ENCODE measurements around the gene RPL18. TPM values are rescaled to one million over a fixed set of nuclear protein-coding genes. Genes with fewer than 3 reads are reported as not detected.

RPL18 gene
- total RNA-seq, 1 experiment from 2014 or later, result 1,339 TPM

- intact Hi-C loops (cut with micrococcal nuclease; ENCODE audit: unreplicated experiment), result no loop called here
- no peaks in the 10 kb centered on the region for H3K27me3 Mint-ChIP-seq (ENCODE audit: unreplicated experiment)
- TF ChIP-seq CTCF (IDR thresholded peaks at IDR 0.05; ENCODE audit: unreplicated experiment), result no peak
- H3K27ac Mint-ChIP-seq (ENCODE audit: unreplicated experiment), result no peak overlapping the region
- peaks cover 9% of the 10 kb centered on the region for H3K4me1 Mint-ChIP-seq (ENCODE audit: low read depth, unreplicated experiment)
- CTCF ChIA-PET, result interaction anchor here (0.6 to 1.1 kb wide), 2 partner anchors 12 to 23 kb away, joined by 4 to 8 read pairs; no protein-coding TSS in a partner anchor
- BruUV-seq (replicated peaks), result no TSS peak
- no peak for DNase-seq
- no peaks in the 10 kb centered on the region for H3K9me3 Mint-ChIP-seq (ENCODE audit: low read depth, unreplicated experiment)
- H3K36me3 Mint-ChIP-seq (ENCODE audit: insufficient read depth, unreplicated experiment), result no peaks in the 10 kb centered on the region
- no peak overlapping the region for H3K4me3 Mint-ChIP-seq (ENCODE audit: low read depth, unreplicated experiment)
Observed at GRCh38 chr19:48654299-48655059, 35.5 kb upstream of the RPL18 start.

GRCh38 chr19:48651683-48652048, 32.7 kb upstream of the RPL18 start:
- no peaks in the 10 kb centered on the region for H3K9me3 Mint-ChIP-seq (ENCODE audit: low read depth, unreplicated experiment)
- H3K27me3 Mint-ChIP-seq (ENCODE audit: unreplicated experiment), result peaks cover 17% of the 10 kb centered on the region
- no TSS peak for BruUV-seq (replicated peaks)
- H3K4me3 Mint-ChIP-seq (ENCODE audit: low read depth, unreplicated experiment), result no peak overlapping the region
- H3K4me1 Mint-ChIP-seq (ENCODE audit: low read depth, unreplicated experiment), result peaks cover 10% of the 10 kb centered on the region
- TF ChIP-seq CTCF (IDR thresholded peaks at IDR 0.05; ENCODE audit: unreplicated experiment), result no peak
- no peaks in the 10 kb centered on the region for H3K36me3 Mint-ChIP-seq (ENCODE audit: insufficient read depth, unreplicated experiment)
- no peak for DNase-seq
- intact Hi-C loops (cut with micrococcal nuclease; ENCODE audit: unreplicated experiment), result no loop called here
- no peak overlapping the region for H3K27ac Mint-ChIP-seq (ENCODE audit: unreplicated experiment)
- CTCF ChIA-PET, result interaction anchor here (0.7 kb wide), 1 partner anchor 8 kb away, joined by 7 read pairs; no protein-coding TSS in a partner anchor

GRCh38 chr19:48650974-48651682, 32.1 kb upstream of the RPL18 start:
- H3K36me3 Mint-ChIP-seq (ENCODE audit: insufficient read depth, unreplicated experiment), result peaks cover 2% of the 10 kb centered on the region
- no peak overlapping the region for H3K27ac Mint-ChIP-seq (ENCODE audit: unreplicated experiment)
- no peak for DNase-seq
- H3K4me1 Mint-ChIP-seq (ENCODE audit: low read depth, unreplicated experiment), result peaks cover 10% of the 10 kb centered on the region
- no TSS peak for BruUV-seq (replicated peaks)
- intact Hi-C loops (cut with micrococcal nuclease; ENCODE audit: unreplicated experiment), result no loop called here
- TF ChIP-seq CTCF (IDR thresholded peaks at IDR 0.05; ENCODE audit: unreplicated experiment), result no peak
- H3K9me3 Mint-ChIP-seq (ENCODE audit: low read depth, unreplicated experiment), result no peaks in the 10 kb centered on the region
- H3K27me3 Mint-ChIP-seq (ENCODE audit: unreplicated experiment), result peaks cover 22% of the 10 kb centered on the region
- no peak overlapping the region for H3K4me3 Mint-ChIP-seq (ENCODE audit: low read depth, unreplicated experiment)
- CTCF ChIA-PET, result interaction anchor here (0.7 kb wide), 1 partner anchor 8 kb away, joined by 7 read pairs; no protein-coding TSS in a partner anchor

GRCh38 chr19:48648134-48648533, 29.2 kb upstream of the RPL18 start:
- no peak for TF ChIP-seq CTCF (IDR thresholded peaks at IDR 0.05; ENCODE audit: unreplicated experiment)
- H3K36me3 Mint-ChIP-seq (ENCODE audit: insufficient read depth, unreplicated experiment), result peaks cover 6% of the 10 kb centered on the region
- H3K4me1 Mint-ChIP-seq (ENCODE audit: low read depth, unreplicated experiment), result peaks cover 19% of the 10 kb centered on the region
- CTCF ChIA-PET, result no interaction called here
- intact Hi-C loops (cut with micrococcal nuclease; ENCODE audit: unreplicated experiment), result no loop called here
- BruUV-seq (replicated peaks), result no TSS peak
- H3K4me3 Mint-ChIP-seq (ENCODE audit: low read depth, unreplicated experiment), result no peak overlapping the region
- H3K9me3 Mint-ChIP-seq (ENCODE audit: low read depth, unreplicated experiment), result no peaks in the 10 kb centered on the region
- peaks cover 39% of the 10 kb centered on the region for H3K27me3 Mint-ChIP-seq (ENCODE audit: unreplicated experiment)
- H3K27ac Mint-ChIP-seq (ENCODE audit: unreplicated experiment), result no peak overlapping the region
- DNase-seq, result no peak

All from Calu3 (cell line).